HG03571 (cell line): Measurements from ENCODE around the gene C1orf198.

Source experiments
- ATAC-seq: cut with Tn5 transposase; IDR thresholded peaks from one replicate; pipeline ENCODE4 v1.9.1; 2021; ENCODE audit not compliant: unreplicated experiment

Gene C1orf198

DNA sequence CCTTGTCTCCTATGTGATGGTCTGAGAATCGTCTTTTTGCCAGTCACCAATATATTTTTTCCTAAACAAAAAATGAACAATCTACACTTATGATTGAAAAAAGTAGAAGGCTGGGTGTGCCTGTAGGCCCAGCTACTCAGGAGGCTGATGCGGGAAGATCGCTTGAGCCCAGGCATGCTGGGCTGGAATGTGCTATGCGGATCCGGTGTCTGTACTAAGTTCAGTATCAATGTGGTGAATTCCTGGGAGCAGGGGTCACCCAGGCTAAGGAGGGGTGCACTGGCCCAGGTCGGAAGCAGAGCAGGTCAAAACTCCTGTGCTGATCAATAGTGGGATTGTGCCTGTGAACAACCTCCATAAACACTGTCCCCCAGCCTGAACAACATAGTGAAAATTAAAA lies 25.7 kb upstream of the C1orf198 start:
- no peak for ATAC-seq

DNA sequence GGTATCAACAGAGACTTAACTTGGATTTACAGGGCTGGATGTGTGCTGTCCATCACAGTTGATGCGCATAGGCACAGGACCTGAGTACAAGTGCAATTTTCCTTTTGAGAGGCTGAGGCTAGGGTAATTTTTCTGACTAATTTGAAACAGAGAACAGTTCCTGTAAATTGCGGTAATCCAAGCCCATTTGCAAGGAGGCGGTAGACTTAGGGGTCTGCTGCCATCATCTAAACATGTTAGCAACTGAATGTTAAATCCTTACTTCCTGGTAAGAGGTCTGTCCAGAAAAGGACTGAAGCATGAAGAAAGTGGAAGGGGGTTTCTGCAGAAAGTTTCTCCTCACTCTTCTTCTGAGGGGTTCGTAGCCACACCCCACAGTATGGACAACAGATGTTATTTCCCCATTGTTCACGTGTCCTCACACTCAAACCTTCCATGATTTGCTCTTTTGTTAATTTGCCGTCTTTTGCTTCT lies 23.7 kb upstream of the C1orf198 start:
- ATAC-seq, result no peak

DNA sequence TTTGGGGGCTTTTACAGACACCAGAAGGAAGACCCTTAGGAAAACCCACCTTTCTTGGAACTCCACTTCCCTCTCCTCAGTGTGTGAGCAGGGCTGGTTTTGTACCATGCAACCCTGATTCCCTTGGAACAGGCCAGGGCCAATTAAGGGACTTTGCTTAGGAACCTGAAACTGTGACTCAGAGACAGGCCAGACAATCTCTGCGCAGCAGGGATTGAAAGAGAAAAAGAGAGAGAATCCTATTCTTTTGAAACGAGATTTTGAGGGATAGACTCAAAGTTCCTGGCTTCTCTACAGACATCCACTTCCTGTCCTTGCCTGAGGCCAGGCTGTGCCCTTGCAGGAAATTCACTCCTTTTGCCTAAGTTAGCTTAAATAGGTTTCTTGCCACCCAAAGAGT lies 23.1 kb upstream of the C1orf198 start:
- no peak for ATAC-seq

DNA sequence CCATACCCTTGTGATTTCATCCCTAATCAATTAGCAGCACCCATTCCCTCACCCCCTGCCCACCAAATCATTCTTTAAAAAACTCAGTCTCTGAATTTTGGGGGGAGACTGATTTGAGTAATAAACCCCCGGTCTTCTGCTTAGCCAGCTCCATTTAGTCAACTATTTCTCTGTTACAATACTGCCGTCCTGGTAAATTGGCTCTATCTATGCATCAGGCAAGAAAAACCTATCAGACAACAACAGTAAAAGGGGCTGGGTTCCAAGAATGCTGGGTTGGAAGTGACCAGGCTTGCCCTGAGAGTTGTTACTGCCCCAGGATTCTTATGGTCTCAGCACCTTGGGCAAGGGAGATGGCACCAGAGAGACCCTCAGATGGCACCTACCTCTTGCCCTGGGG lies 16.3 kb upstream of the C1orf198 start:
- no peak for ATAC-seq

DNA sequence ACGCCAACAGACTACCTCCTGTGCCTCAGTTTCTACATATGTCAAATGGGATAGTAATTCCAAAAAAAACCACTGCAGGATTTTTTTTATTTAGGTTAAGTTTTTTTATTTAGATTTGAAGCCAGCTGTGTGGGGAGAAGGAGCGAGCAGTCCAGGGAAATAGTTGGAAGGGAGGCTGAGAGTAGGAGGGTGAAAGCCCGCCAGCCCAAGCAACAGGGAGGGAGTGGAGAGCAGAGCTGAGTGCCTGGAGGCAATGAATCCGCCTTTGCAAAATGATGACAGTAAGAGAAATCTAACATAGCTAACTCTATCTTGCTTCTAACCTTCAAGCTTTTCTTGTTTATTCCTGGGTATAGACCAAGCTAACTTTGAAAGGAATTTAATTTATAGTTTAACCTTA lies 15.6 kb upstream of the C1orf198 start:
- no peak for ATAC-seq

DNA sequence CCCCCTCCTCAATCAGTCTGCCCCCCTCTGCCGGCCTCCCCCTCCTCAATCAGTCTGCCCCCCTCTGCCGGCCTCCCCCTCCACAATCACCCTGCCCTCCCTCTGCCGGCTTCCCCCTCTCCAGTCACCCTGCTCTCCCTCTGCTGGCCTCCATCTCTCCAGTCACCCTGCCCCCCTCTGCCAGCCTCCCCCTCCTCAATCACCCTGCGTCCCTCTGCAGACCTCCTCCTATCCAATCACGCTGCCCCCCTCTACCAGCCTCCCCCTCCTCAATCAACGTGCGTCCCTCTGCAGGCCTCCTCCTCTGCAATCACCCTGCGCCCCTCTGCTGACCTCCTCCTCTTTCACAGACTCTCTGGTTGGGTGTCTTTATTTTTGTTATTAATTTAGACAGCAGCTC lies 11.5 kb upstream of the C1orf198 start:
- no peak for ATAC-seq

DNA sequence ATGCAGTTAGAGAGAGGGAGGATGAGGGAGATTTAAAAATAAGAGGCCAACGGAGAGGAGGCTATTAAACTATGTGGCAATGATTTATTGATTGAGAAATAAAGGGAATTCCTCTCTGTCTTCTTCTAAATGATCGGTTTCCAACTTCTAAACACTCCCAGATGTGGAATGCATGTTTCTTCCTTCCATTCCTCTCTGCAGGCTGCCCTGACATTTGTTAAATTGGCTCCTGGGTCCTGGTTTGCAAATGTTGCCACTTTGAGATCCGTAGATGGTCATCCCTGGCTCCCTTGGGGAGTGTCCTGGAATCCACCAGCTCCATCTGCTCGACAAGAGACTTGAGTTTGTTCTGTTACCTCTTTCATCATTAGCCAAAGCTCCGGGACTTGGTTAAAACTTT lies 10.3 kb upstream of the C1orf198 start:
- no peak for ATAC-seq

DNA sequence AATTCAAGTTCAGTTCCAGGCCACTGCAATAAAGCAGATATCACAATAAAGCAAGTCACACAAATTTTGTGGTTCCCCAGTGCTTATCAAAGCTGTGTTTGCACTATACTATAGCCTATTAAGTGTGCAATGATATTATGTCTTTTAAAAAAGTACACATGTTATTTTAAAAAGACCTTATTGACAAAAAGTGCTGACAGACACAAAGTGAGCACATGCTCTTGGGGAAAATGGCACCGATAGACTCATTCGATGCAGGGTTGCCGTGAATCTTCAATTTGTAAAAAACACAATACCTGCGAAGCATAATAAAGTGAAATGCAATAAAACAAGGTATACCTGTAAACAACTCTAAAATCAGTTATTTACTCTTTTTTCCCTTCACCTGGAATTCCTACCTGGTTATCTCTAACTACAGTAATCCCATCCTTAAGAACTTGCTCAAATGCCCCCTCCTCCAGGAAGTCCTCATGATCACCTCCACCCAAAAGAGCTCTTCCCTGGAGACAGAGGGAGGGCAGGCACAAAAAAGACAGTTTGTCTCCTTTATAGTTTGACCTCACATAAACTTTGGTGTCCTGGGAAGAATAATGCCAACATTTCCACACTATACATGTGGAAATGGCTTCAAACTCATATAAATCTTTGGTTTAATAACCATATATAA lies 9.7 kb upstream of the C1orf198 start:
- no peak for ATAC-seq

DNA sequence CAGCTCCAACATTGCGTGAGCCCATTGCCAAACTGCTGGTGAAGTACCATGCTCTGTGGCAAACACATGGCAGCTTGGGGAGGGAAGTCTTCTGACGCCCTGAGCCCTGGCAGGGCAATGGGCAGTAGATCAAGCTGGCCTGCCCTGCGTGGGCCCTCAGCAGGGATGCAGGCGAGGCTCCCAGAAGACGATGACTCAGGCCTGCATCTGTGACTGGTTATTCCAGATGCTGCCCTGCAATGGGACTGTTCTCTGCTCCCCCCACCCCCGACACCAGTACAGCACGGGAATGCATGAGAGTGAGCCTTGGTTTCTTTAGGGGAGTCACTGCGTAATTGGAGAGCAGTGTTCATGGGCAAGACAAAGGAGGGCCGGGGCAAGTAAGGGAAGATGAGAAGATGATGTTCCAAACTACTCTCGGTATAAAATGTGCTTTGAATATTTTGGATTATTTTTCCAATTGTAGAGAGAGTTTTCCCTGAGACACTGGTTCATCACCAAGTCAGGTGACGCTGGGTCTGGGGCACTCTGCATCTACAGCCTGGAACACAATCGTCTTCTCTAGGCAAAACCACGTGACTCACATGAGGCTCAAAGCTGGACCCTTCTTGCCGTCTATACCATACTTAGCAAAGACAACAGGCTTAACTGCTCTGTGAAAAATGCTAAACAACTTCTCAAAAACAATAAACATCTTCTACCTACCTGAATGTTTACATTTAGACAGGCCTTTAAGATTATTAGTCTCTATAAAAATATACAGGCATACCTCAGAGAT lies 9.0 kb upstream of the C1orf198 start:
- ATAC-seq, result no peak

DNA sequence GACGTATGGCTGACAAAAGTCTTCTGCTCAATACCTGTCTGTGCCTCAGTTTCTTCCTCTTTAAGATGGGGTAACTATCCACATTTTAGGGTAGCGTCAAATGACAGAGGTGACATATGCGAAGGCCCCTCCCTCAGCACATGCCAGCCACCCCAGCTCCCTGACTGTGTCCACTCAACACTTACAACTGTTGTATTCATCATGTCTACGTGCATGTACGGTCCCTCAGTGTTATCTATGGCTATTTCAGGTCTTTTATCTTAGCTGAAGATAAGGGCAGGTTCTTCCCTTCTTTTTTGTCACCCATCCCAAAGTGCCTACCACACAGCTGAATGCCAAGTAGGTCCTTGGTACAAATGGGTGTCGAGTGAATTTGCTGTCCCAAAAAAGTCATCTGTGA lies 8.3 kb upstream of the C1orf198 start:
- ATAC-seq, result no peak

DNA sequence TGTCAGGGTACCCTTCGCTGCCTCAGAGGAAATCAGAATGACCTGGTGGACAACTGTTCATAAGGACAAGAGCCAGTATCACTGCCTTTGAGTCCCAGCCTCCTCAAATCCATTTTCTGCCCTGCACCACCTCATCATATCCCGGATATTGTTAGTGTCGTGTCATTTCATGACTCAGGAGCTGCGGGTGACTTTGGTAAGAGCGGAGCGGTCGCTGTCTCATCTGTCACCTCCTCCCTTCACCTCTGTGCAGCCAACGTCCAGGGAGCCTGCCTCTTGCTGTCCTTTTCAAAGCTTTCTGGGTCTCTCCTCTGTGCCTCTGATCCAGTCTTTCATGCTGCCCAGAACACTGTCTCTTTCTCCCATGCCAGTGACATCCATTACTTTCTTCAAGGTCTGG lies 7.0 kb upstream of the C1orf198 start:
- no peak for ATAC-seq

DNA sequence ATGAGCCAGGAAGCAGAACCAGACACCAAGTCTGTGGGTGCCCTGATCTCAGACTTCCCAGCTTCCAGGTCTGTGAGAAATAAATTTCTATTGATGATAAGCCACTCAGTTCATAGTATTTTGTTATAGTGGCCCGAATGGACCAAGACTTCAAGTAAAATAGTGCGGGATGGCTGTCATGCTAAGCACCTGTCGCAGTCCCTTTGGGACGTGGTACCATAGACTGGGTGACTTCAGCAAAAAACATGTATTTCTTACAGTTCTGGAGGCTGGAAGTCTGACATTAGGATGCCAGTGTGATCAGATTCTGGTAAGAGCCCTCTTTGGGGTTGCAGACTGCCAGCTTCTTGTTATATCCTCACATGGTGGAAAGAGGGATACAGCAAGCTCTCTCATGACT lies 2.6 kb upstream of the C1orf198 start:
- no peak for ATAC-seq

DNA sequence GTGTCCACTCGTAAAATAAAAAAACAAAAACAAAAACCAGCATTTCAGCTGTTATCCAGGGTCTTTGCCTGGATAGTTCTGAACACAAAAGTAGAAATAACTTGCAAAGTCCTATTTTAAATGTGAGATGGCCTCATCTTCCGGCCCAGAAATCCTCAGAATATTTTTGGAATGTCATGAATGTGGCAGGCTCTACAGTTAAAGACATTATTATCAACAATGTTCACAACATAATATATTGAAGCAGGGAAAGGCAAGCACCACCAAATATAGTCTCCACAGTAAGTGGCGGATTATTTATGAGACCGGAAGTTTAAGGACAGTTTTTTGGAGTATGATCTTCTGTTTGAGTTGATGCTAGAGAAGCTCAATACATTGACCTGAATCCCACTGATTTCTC lies 1.2 kb upstream of the C1orf198 start:
- ATAC-seq, result no peak

DNA sequence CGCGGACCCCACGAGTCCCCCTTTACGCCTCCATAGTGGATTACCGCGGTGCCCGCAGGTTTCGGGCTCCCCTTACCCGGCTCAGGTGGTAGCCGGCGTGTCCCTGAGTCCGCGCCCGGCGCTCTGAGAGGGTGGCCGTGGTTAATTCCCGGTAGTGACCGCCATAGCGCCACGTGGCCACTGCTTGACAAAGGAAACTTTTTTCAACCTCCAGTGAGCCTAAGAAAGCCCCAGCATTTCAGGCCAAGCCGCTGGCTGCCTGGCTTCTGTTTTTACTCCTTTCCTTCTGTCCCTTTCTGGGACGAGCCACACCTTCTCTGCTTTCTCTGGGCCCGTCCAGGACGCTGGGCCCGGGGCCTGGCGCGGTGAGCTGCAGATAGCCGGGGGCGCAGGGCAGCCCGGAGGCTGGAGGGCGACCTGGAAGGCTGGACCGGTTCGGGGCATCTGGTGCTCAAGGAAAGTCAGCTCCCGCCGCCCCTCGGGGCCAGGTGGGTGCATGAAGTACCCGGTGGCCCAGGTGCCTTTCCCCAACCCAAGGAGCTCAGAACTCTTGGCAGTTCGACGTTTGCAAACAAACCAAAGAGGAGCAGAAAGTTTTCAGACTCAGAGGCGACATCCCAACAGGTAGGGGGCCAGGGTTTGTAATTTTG lies 540 bp upstream of the C1orf198 start:
- peak; percentile 38 for ATAC-seq

DNA sequence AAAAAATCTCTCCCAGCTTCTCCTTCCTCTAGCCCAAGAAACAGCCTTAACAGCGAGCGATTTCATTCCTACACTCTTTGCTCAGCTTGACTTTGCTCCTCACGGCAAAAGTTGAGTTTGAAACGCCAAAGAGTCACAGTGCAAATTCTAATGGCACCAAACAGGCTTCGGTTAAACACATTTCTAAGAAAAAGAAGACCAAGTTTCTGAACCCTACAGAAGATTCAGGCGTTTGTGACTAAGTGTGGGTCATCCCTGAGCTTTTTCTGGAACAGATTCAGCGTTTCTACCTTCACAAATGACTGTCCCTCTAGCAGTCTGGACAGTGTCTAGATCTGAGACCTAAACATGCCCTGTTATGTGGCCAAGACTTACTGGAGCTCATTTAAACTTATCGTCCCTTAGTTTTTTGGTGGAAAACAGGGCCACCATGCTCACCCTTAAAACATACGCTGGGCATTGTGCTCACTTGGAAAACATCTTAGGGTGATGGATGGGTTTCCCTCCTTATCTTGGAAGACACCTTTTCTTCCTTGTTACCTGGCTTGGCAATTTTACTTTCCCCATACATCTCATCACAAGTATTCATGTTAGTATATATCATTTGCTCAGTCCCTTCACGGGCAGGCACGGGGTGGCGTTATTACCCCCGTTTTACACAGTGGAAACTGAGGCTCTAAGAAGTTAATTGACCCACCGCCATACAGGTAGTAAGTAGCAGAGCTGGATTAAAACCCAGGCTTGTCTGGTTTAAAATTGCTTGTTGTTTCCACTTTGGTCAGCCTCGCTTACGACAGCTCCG lies 1.0 kb downstream of the C1orf198 start:
- no peak for ATAC-seq

DNA sequence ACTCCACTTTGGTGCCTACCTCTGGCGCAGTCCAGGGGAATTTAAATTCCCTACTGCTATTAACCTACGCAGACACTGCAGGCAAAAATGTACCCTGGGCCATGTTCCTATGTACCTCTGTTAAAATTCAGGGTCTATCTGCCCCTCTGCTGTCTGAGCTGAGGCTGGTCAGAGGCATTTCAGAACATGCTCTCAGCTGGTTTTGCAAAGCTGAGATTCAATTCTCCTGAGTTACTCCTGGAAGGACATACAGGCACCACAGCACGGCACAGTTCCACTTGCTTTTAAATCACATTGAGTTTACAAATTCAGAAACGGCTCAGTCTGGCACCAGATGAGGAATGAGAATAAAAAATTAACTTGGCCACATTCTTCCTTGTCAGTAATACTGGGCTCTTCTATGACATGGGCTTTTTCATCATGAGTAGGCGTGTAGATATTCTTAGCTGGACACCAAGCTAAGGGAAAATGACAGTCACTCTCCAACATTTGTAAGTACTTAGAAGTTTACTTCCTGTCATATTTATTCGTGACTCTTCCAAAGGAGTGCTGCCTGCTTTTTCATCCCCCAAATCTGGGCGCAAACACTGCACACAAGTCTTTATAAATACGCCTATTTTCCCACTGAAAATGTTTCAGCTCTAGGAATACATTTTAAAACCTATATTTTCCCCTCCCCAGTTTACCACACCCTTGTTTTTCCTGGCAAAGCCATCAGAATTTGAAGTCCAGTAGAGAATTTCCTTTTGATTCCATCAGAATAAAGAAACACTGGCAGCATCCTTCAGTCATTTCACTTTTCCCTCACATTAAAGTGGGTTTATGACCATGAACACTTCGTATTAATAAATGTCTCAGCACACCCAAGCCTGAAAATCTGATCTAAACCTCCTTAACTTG lies 1.9 kb downstream of the C1orf198 start:
- no peak for ATAC-seq

DNA sequence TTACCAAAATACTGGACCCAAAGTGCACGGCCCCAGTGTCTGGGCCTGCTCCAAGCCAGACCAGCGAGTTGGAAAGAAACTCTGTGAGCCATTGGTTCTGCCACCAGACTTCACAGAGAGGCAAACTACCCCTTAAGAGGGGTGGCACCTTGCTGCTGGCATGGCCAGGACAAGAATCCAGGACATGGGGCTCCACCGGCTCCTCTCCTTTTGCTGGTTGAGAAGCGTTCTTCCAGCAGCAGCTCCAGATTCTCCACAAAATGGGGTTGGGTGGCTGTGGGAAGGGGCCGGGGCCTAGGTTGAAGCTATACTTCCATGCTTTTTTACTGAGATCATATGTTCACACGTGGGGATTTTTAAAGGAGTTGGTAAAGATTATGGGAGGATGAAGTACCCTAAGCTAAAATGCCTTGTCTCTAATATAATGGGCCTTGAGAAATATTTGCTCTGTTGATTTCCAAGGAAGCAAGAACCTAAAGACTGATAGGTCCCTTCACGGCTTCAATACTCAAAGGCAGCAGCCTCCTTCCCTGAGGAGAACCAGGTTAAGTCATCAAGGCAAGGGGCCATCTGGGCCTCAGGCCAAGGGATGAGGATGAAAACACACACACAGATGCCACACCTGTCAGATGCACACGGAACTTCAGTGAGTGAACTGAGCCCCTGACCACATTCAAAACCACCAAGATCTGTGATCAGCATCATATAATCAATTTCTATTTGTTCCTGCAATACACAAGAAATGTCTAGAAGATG lies 3.1 kb downstream of the C1orf198 start:
- ATAC-seq, result no peak

DNA sequence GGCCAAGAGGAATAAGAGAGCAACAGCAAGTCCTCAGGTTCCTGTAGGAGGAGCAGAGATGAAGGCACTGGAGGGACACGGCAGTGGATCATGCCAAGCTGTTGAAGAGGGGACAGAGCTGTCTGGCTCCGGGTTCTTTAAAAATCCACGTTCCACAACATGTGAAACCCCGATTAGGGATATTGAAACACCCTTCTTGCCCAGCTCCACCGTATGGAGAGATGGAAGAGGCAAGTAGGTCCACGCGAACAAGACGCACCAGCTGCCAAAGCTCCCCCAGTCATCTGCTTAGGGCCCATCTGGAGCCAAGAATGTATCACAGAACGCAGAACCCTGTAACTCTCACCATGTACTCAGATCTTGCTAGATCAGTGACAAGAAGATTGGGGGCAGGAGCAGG lies 3.9 kb downstream of the C1orf198 start:
- ATAC-seq, result no peak

DNA sequence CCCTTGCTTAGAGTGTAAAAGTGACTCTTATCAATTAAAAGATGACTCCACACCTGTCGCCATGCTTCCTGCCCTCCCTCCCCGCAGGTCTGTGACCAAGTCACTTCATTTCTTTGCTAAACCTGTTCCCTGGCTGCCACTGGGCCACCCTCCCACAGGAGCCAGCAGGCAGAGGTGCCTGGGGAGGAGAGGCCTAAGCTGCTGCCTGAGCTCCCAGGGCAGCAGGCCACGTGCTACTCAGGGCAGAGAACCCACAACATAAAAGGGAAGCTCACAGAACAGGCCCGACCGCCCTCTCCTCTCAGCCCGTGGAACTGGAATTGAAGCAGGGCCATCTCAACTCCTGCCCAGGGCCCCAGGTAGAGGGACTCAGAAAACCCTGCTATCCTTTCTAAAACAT lies 4.9 kb downstream of the C1orf198 start:
- no peak for ATAC-seq
